Measurements from ENCODE around the gene TMEM161B.

DNA sequence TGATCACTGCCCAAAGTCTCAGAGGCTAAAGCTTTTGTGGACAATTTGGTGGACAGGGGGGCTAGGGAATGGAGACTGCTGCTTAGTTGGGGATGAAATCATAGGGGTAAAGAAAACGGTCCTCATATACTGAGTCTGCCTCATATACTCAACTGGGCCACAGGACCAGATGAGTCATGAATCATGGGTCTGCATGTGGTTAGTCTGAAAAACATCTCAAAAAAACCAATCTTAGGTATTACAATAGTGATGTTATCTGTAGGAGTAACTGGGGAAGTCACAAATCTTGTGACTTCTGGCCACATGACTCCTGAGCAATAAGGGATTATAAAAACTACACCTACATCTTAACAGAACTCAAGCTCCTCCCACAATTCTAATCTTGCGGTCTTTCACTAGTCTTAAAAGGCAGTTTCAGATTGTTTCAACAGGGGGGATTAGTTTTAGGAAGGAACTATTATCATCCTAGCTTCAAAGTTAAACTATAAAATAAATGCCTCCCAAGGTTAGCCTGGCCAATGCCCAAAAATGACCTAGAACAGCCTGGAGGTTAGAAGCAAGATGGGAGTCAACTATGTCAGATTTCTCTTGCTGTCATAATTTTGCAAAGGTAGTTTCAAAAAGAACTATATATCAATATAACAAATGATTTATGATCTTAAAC lies 17.5 kb downstream of the TMEM161B start:
- TF ChIP-seq, protein P1, sequence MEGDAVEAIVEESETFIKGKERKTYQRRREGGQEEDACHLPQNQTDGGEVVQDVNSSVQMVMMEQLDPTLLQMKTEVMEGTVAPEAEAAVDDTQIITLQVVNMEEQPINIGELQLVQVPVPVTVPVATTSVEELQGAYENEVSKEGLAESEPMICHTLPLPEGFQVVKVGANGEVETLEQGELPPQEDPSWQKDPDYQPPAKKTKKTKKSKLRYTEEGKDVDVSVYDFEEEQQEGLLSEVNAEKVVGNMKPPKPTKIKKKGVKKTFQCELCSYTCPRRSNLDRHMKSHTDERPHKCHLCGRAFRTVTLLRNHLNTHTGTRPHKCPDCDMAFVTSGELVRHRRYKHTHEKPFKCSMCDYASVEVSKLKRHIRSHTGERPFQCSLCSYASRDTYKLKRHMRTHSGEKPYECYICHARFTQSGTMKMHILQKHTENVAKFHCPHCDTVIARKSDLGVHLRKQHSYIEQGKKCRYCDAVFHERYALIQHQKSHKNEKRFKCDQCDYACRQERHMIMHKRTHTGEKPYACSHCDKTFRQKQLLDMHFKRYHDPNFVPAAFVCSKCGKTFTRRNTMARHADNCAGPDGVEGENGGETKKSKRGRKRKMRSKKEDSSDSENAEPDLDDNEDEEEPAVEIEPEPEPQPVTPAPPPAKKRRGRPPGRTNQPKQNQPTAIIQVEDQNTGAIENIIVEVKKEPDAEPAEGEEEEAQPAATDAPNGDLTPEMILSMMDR (conservative IDR thresholded peaks at IDR 0.05; ENCODE audit: low read length): no peak
- no peak for TF ChIP-seq EZH2phosphoT487 (IDR thresholded peaks at IDR 0.05; ENCODE audit: borderline replicate concordance, low read depth, low read length)

All from OCI-LY7 (cell line).